Thyroid gland (tissue), 4 donors: Measurements from ENCODE around the gene OVOL3.

Experiments used
- POLR2A ChIP-seq, 2 donors: fragments of 450-650 bp; IDR thresholded peaks; one replicate each; pipeline ENCODE4 v1.6.1; 2017; ENCODE audit warnings: antibody characterized with exemption in 2 of 2, mild to moderate bottlenecking in 2 of 2, moderate library complexity in 1 of 2
- TF ChIP-seq, protein P1 (sequence below), 6 experiments: fragments of 200-600 bp in 3 of 6; fragments of 450-650 bp in 3 of 6; sonication (generic) in 3 of 6; IDR thresholded peaks; one replicate each; pipeline ENCODE4 v1.5.1; 2016 to 2019; ENCODE audit warnings: antibody characterized with exemption in 6 of 6, mild to moderate bottlenecking in 2 of 6, inconsistent platforms in 1 of 6, moderate library complexity in 1 of 6

DNA sequence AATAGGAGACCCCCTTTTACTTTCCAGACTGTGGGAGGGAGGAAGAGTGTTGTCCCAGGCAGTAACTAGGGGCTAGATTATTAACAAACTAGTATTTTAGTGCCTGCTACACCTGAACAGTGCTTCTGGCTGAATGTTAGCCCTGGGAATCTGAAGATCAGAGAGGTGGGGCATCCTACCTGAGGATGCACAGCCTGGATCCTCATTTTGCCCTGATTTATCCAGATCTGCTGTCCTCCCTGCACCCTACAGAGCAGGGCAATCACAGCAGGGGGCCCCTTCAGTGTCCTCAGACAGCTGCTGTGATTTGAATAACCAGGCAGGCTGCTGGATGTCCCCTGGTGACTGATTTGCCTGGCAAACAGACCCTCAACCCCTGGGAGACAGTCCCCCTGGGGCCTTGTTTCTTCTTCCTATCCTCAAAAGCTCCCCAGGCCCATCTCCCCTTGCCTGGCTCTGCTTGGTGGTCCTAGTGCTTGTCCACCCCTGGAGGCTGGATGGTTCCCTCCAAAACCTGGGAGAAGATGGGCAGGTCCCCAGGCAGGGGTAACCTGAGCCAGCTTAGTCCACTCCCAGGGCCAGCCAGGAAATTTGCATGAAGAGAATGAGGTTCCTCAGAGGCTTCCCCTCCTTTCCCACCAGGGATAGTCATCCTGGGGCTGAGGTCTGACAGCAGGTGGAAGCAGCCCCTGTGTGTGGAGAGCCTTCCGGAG lies at the start of gene OVOL3:
- TF ChIP-seq, protein P1, sequence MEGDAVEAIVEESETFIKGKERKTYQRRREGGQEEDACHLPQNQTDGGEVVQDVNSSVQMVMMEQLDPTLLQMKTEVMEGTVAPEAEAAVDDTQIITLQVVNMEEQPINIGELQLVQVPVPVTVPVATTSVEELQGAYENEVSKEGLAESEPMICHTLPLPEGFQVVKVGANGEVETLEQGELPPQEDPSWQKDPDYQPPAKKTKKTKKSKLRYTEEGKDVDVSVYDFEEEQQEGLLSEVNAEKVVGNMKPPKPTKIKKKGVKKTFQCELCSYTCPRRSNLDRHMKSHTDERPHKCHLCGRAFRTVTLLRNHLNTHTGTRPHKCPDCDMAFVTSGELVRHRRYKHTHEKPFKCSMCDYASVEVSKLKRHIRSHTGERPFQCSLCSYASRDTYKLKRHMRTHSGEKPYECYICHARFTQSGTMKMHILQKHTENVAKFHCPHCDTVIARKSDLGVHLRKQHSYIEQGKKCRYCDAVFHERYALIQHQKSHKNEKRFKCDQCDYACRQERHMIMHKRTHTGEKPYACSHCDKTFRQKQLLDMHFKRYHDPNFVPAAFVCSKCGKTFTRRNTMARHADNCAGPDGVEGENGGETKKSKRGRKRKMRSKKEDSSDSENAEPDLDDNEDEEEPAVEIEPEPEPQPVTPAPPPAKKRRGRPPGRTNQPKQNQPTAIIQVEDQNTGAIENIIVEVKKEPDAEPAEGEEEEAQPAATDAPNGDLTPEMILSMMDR (IDR thresholded peaks at IDR 0.05): no peak
- TF ChIP-seq POLR2A (IDR thresholded peaks at IDR 0.05): no peak
